ENCODE measurements around the gene DTX4. TPM values are rescaled to one million over a fixed set of nuclear protein-coding genes. Genes with fewer than 3 reads are reported as not detected.

DTX4 gene
- total RNA-seq, 6 donors from 2014 or later: 33.4 to 58.7 (median 48.5) TPM

- Histone ChIP-seq H3K4me1 (peaks cover 0 to 9% (median 6%) of the 10 kb centered on the region in 4 donors), H3K36me3 (peaks cover 0 to under 1% (median 0%) of the 10 kb centered on the region in 4 donors), H3K27ac (no peak overlapping the region), H3K27me3 (no peaks in the 10 kb centered on the region), H3K9me3 (no peaks in the 10 kb centered on the region), H3K4me3 (no peak overlapping the region)
- 63 to 64% methylated on average over 3 of the region's 3 CpGs for WGBS, 2 donors
- TF ChIP-seq POLR2A (IDR thresholded peaks at IDR 0.05) (no peak), EP300 (IDR thresholded peaks at IDR 0.05) (no peak), POLR2AphosphoS5 (IDR thresholded peaks at IDR 0.05) (no peak), CTCF (IDR thresholded peaks at IDR 0.05) (no peak)
- ATAC-seq (ENCODE audit: low FRiP score in 2 of 2) (no peak), DNase-seq (no peak)
Observed at GRCh38 chr11:59157433-59157832, 14.5 kb upstream of the DTX4 start.

GRCh38 chr11:59158206-59159068 is 13.5 kb upstream of the DTX4 start:
- H3K27me3 ChIP-seq: no peaks in the 10 kb centered on the region
- no peaks in the 10 kb centered on the region for H3K9me3 ChIP-seq
- H3K36me3 ChIP-seq: no peaks in the 10 kb centered on the region
- 35 to 37% methylated on average over 8 of the region's 8 CpGs for WGBS, 2 donors
- ATAC-seq (ENCODE audit: low FRiP score in 2 of 2): peak; percentile 80 to 95
- peak in 1 of 2 donors; percentile 65 for DNase-seq
- peaks cover 0 to 9% (median 6%) of the 10 kb centered on the region in 4 donors for H3K4me1 ChIP-seq
- H3K27ac ChIP-seq: no peak overlapping the region
- H3K4me3 ChIP-seq: no peak overlapping the region
- TF ChIP-seq CTCF (IDR thresholded peaks at IDR 0.05) (peak; percentile 71 to 87 (median 84)), POLR2AphosphoS5 (IDR thresholded peaks at IDR 0.05) (no peak), POLR2A (IDR thresholded peaks at IDR 0.05) (no peak), EP300 (IDR thresholded peaks at IDR 0.05) (peak in 1 of 4 donors; percentile 32)

DNA sequence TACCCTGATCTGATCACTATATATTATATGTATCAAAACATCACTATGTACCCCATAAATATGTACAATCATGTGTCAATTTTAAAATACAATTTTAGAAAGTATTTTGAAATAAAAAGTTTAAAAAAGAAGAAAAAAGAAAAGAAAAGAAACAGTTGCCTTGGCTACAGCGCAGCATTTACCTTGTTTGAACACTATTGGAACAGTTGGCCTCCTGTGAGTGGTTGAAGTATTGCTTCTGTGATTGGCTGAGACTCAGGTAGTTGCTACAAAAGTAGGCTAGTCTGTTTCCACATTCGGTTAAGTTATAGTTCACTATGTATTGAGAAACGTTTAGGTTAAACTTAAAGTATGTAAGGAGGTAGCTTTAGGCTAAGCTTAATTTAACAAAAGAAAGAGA is 7.9 kb upstream of the DTX4 start:
- no peaks in the 10 kb centered on the region for H3K27me3 ChIP-seq
- no peaks in the 10 kb centered on the region for H3K4me1 ChIP-seq
- TF ChIP-seq POLR2AphosphoS5 (IDR thresholded peaks at IDR 0.05) (no peak), EP300 (IDR thresholded peaks at IDR 0.05) (no peak), CTCF (IDR thresholded peaks at IDR 0.05) (no peak), POLR2A (IDR thresholded peaks at IDR 0.05) (no peak)
- no peak overlapping the region for H3K4me3 ChIP-seq
- DNase-seq (no peak), ATAC-seq (ENCODE audit: low FRiP score in 2 of 2) (no peak)
- no peaks in the 10 kb centered on the region for H3K36me3 ChIP-seq
- 78% methylated on average over 3 of the region's 3 CpGs for WGBS, 2 donors
- no peak overlapping the region for H3K27ac ChIP-seq
- no peaks in the 10 kb centered on the region for H3K9me3 ChIP-seq

- Histone ChIP-seq H3K9me3 (no peaks in the 10 kb centered on the region), H3K4me1 (peaks cover 26 to 39% (median 31%) of the 10 kb centered on the region in 4 donors), H3K27me3 (no peaks in the 10 kb centered on the region), H3K36me3 (no peaks in the 10 kb centered on the region), H3K27ac (peak overlapping the region; percentile 71 to 87 (median 82)), H3K4me3 (peak overlapping the region; percentile 29 to 89 (median 82))
- ATAC-seq (ENCODE audit: low FRiP score in 2 of 2): peak in 1 of 2 donors; percentile 47
- TF ChIP-seq POLR2AphosphoS5 (IDR thresholded peaks at IDR 0.05) (no peak), EP300 (IDR thresholded peaks at IDR 0.05) (no peak), POLR2A (IDR thresholded peaks at IDR 0.05) (no peak), CTCF (IDR thresholded peaks at IDR 0.05) (no peak)
- 0 to 5% methylated on average over 4 to 32 of the region's 70 CpGs for WGBS, 2 donors
- peak; percentile 59 to 88 for DNase-seq
Observed at GRCh38 chr11:59172345-59173079, 580 bp downstream of the DTX4 start.

Data from upper lobe of left lung (tissue), 6 donors.